Motor neuron (in vitro differentiated cells): Measurements from ENCODE around the gene LRRC28. TPM values are rescaled to one million over a fixed set of nuclear protein-coding genes. Genes with fewer than 3 reads are reported as not detected.
A peak's percentile ranks its signal among the peaks of the same experiment; 100 is the strongest.

Source experiments
- ATAC-seq, 8 experiments: fragments of 200-7000 bp; cut with Tn5 transposase; replicated peaks in 6 of 8; 2 replicates each; pipeline ENCODE4 v1.8.0; 2021; ENCODE audit warnings: mild to moderate bottlenecking in 8 of 8, moderate library complexity in 8 of 8
- H3K27ac ChIP-seq, 2 donors: fragments of 250-450 bp; sonication (Bioruptor Pico); 2 replicates each; pipeline ENCODE4 v1.9.0; 2021; ENCODE audit warnings: antibody characterized with exemption in 2 of 2, mild to moderate bottlenecking in 2 of 2, moderate library complexity in 1 of 2
- H3K4me1 ChIP-seq, 2 donors: fragments of 250-450 bp; sonication (Bioruptor Pico); replicated peaks in 1 of 2; 2 replicates each; pipeline ENCODE4 v1.6.1; 2021; ENCODE audit warnings: antibody characterized with exemption in 2 of 2, mild to moderate bottlenecking in 2 of 2, moderate library complexity in 1 of 2
- H3K4me3 ChIP-seq, 5 donors: fragments of 250-450 bp; sonication (Bioruptor Pico); 2 replicates each; pipeline ENCODE4 v1.9.0; 2021; ENCODE audit warnings: antibody characterized with exemption in 5 of 5, mild to moderate bottlenecking in 5 of 5, moderate library complexity in 4 of 5
- WGBS, 10 experiments: fragments of 450-650 bp; shearing (Covaris generic); methylation state at CpG; one replicate each; pipeline ENCODE4 v1.0.0; 2022; 5-methylcytosine and 5-hydroxymethylcytosine counted together
- in situ Hi-C, 9 experiments: fragments of 400-800 bp; cut with MboI; loops; one replicate each; pipeline ENCODE4 v1.15.0; 2021; ENCODE audit warnings: low sequenced_read_pairs in 9 of 9, low pct_unique_long_range_greater_than_20kb in 2 of 9; ENCODE audit not compliant: unreplicated experiment in 9 of 9
- total RNA-seq, 8 experiments: library from RNA; unstranded; fragments of 300-600 nt; gene quantifications; 2 replicates each; pipeline versions ENCODE4 v1.2.3 to v1.2.4, GENCODE V29; 2022

Gene LRRC28
- total RNA-seq, 8 experiments from 2014 or later = 13.2 to 27.2 (median 18.3) TPM

DNA sequence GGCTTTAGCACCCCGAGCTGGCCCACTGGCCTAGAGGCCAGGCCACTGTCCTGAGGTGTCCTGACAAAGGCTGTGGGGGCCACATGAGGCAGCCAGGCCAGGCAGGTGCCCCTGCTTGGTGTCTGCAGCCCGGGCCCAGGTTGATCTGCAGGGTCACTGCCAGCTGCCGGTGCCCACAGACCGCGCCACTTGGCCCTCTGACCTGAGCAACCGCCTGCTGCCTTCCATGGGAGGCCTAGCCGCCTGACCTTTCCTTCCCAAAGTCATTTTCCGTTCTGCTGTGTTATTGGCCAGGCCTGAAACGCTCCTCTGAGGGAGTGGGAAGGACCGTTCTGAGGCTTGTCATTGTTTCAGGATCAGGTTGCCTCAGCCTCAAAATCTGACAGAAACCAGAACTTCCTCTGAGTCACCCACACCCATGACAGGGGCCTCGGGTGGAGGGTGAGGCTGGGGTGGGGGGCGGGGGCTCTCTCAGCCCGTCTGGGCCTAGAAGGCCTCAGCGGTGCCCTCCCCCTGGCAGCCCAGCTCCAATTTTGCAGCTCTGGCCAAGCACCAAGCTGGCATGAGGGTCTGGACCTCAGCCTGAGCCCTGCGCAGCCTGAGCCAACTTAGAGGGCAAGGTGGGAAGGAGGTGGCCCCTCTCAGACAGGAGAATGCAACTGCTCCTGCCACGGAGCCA lies 173.8 kb downstream of the LRRC28 start:
- in situ Hi-C loops = loop anchor here in 2 of 9 experiments (25.0 kb wide), 2 partner anchors 137 to 287 kb away; partner anchors contain the start of gene MEF2A (in 1 of the 2)
- H3K27ac ChIP-seq = no peak overlapping the region
- ATAC-seq = peak in 7 of 8 experiments; percentile 58 to 90 (median 66)
- 48% methylated on average over 2 of the region's 16 CpGs; no CpG with 5 or more reads in 9 of the 10 experiments for WGBS, 10 experiments
- no peak overlapping the region for H3K4me3 ChIP-seq
- H3K4me1 ChIP-seq = no peaks in the 10 kb centered on the region

GRCh38 chr15:99425657-99426301 lies 174.5 kb downstream of the LRRC28 start:
- Histone ChIP-seq H3K27ac (no peak overlapping the region), H3K4me3 (no peak overlapping the region), H3K4me1 (no peaks in the 10 kb centered on the region)
- ATAC-seq = peak in 2 of 8 experiments; percentile 24 to 51
- in situ Hi-C loops = no loop called here
- 43 to 100% (median 90%) methylated on average over 1 to 6 of the region's 19 CpGs; no CpG with 5 or more reads in 6 of the 10 experiments for WGBS, 10 experiments

- H3K4me3 ChIP-seq = no peak overlapping the region
- no peaks in the 10 kb centered on the region for H3K4me1 ChIP-seq
- ATAC-seq = no peak
- 59 to 97% (median 75%) methylated on average over 3 to 14 of the region's 26 CpGs; no CpG with 5 or more reads in 4 of the 10 experiments for WGBS, 10 experiments
- H3K27ac ChIP-seq = no peak overlapping the region
- in situ Hi-C loops = no loop called here
These were observed 175.3 kb downstream of the LRRC28 start for GRCh38 chr15:99426431-99427105.

DNA sequence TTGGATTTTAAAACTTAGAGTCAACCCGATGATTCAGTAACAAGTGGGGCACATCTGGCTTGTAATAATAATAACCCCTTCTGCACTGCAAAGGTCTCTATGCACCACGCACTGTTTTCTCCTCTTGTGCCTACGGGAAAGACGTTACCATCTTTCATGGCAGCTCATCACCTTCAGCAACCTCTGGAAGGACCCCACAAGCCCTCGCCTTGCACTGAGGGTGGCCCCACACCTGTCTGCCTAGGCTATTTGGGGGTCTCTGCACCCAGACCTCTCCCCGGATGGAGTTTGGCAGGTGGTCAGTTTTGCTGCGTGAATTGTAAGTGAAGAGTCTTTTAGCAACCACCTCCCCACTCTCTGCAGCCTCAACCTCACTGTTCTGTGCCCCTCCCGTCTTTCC lies 175.9 kb downstream of the LRRC28 start:
- in situ Hi-C loops = no loop called here
- WGBS, 10 experiments = 71 to 100% (median 96%) methylated on average over 1 to 8 of the region's 8 CpGs; no CpG with 5 or more reads in 2 of the 10 experiments
- H3K4me1 ChIP-seq = no peaks in the 10 kb centered on the region

GRCh38 chr15:99427668-99428361 lies 176.5 kb downstream of the LRRC28 start:
- in situ Hi-C loops = no loop called here
- H3K4me3 ChIP-seq = no peak overlapping the region
- H3K4me1 ChIP-seq = no peaks in the 10 kb centered on the region
- ATAC-seq = no peak
- 81 to 97% (median 93%) methylated on average over 5 to 15 of the region's 22 CpGs; no CpG with 5 or more reads in 3 of the 10 experiments for WGBS, 10 experiments
- H3K27ac ChIP-seq = no peak overlapping the region

More for the DNA sequence above, 175.9 kb downstream of the LRRC28 start:
- ATAC-seq = no peak
- H3K4me3 ChIP-seq = no peak overlapping the region
- no peak overlapping the region for H3K27ac ChIP-seq

- no peak overlapping the region for H3K27ac ChIP-seq
- ATAC-seq = no peak
- H3K4me1 ChIP-seq = no peaks in the 10 kb centered on the region
- 17 to 100% (median 80%) methylated on average over 1 to 4 of the region's 5 CpGs; no CpG with 5 or more reads in 5 of the 10 experiments for WGBS, 10 experiments
- in situ Hi-C loops = no loop called here
- H3K4me3 ChIP-seq = no peak overlapping the region
These were observed 178.4 kb downstream of the LRRC28 start for GRCh38 chr15:99429681-99430081.

DNA sequence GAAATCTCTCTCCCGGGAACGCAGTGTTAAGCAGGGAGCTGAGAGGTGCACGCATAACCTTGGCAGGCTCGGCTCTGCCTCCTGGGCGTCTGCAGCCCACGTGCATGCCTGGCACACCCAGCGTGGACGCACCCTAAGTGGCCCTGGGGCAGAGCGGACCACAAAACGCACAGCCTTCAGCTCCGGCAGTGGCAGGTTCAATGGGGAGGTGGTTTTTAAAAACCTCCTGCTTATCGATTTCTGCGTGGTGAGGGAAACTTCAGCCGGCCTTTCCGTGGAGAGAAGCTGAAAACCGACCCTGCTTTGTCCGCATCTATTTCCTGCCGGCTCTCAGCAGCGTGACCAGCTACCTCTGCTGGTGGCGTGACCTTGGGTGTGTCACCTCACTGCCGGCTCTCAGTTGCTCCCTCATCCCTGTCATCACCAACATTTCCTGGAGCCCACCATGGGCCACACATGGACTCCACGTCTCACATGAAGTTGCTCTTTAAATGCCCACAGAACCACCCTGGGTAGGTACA lies 179.7 kb downstream of the LRRC28 start:
- peaks cover 4 to 5% of the 10 kb centered on the region in 2 donors for H3K4me1 ChIP-seq
- no peak overlapping the region for H3K4me3 ChIP-seq
- peak in 1 of 8 experiments; percentile 66 for ATAC-seq
- 0 to 93% (median 82%) methylated on average over 2 to 11 of the region's 22 CpGs; no CpG with 5 or more reads in 4 of the 10 experiments for WGBS, 10 experiments
- no peak overlapping the region for H3K27ac ChIP-seq
- in situ Hi-C loops = no loop called here

GRCh38 chr15:99431661-99432091 lies 180.4 kb downstream of the LRRC28 start:
- peaks cover 7 to 11% of the 10 kb centered on the region in 2 donors for H3K4me1 ChIP-seq
- 80 to 100% (median 94%) methylated on average over 1 to 5 of the region's 13 CpGs; no CpG with 5 or more reads in 5 of the 10 experiments for WGBS, 10 experiments
- ATAC-seq = no peak
- in situ Hi-C loops = no loop called here
- H3K4me3 ChIP-seq = no peak overlapping the region
- no peak overlapping the region for H3K27ac ChIP-seq

DNA sequence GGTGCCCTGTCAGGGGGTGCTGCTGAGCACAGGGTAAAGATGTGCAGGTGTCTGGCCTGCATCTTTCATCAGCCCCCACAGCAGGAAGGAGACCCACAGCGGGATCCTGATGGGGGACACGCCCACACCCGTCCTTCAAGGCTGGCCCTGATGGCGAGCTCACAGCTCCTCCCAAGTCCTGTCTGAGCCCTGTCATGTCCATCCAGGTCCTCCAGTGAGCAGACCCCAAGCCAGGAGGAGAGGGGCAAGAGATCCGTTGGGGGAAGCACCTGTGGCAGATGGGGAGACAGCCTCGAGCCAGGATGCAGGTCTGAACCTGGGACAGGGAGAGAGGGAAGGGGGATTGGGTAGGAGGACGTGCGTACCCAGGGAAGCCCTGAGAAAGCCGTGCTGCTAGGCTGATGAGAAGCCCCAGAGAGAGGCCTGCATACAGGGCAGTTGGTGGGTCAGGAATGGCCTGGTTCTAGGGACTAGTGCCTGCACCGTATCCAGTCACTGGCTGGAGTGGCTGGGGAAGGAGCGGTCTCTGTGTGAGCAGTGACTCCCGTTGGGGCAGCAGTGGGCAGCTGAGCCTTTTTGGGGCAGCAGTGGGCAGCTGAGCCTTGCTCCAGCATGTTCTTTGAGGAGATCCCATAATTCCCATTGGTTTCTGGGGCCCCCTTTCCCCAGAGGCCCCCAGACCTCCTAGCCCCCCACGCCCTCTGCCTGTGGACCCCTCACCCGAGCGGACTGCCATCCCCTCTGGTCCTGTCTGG lies 181.2 kb downstream of the LRRC28 start:
- WGBS, 10 experiments = 37 to 100% (median 85%) methylated on average over 1 to 6 of the region's 15 CpGs; no CpG with 5 or more reads in 3 of the 10 experiments
- H3K4me1 ChIP-seq = peaks cover 7 to 11% of the 10 kb centered on the region in 2 donors
- ATAC-seq = no peak
- H3K27ac ChIP-seq = no peak overlapping the region
- in situ Hi-C loops = no loop called here
- H3K4me3 ChIP-seq = no peak overlapping the region

GRCh38 chr15:99433026-99433756 lies 181.9 kb downstream of the LRRC28 start:
- Histone ChIP-seq H3K27ac (no peak overlapping the region), H3K4me3 (no peak overlapping the region), H3K4me1 (peaks cover 7 to 11% of the 10 kb centered on the region in 2 donors)
- WGBS, 10 experiments = 50% methylated on average over 2 of the region's 14 CpGs; no CpG with 5 or more reads in 9 of the 10 experiments
- ATAC-seq = peak in 3 of 8 experiments; percentile 16 to 71 (median 69)
- in situ Hi-C loops = no loop called here

DNA sequence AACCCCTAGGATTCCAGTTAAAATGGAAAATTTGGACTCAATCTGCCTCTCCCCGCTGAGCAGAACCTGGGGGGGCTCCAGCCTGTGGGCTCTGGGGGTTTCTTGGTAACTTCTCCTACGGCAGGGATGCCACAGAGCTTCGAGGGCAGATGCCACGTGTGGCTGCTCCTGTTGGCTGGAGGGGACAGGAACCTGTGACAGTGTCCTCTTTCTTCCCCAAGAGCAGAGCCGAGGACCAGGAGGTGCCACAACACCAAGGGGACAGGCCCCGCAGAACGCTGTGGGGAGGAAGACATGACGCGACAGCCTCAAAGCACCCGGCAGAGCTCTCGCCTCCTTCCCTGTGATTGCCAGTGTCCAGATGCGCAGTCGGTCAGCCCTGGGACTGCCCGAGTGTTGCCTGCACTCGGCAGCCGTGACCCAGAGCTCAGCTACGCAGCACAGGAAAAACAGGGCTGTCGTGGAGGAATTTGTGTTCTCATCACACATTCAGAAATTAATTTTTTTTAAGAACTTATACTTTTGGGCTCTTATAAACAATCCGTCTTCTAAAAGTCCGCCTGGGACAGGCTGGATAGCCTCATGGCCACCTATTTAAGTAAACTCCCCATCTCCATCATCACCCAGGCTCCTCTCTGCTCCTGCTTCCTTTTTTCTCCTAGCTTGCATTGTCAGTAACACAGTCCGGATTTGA lies 182.6 kb downstream of the LRRC28 start:
- in situ Hi-C loops = no loop called here
- H3K27ac ChIP-seq = no peak overlapping the region
- H3K4me1 ChIP-seq = peaks cover 7 to 17% of the 10 kb centered on the region in 2 donors
- no peak for ATAC-seq
- no peak overlapping the region for H3K4me3 ChIP-seq
- WGBS, 10 experiments = 72 to 100% (median 100%) methylated on average over 1 to 10 of the region's 21 CpGs; no CpG with 5 or more reads in 2 of the 10 experiments
